GM19238 (cell line): ENCODE results near the gene IPO5.

Experiments
- DNase-seq: peaks from one replicate; pipeline ENCODE4 v3.0.0; 2011; ENCODE audit warnings: low spot score; ENCODE audit not compliant: insufficient read length

The IPO5 gene

DNA sequence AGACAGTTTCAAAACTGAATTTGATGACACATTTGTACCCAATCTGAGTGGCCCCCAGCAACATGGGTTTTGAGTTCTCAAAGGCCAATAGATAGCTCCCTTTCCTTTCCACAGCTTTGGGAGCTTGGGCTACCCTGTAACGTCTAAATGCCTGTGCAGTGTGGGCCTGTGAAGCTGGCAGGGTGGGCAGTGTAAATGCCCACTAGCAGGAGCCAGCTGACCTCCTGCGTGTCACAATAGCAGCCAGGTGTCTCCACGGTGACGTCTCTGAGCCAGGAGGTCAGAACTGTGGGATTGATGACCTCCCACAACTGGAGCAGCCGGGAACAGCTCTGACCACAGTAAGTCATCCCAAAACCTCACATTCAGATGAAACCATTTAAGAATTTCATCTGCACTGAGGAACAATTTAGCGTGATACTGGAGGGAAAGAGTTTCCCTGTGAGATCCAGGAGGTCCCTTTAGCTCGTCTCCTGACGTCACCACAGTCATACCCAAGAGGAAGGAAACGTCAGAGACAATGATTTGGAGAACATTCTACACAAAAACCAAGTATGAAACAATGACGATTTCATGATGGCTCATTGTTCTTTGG is at the start of gene IPO5:
Gene IPO5, plus strand, starts transcription at position 300 of the 595 bp plus-strand sequence. CDS start 23,022 bp downstream, outside the sequence.
- no peak for DNase-seq

DNA sequence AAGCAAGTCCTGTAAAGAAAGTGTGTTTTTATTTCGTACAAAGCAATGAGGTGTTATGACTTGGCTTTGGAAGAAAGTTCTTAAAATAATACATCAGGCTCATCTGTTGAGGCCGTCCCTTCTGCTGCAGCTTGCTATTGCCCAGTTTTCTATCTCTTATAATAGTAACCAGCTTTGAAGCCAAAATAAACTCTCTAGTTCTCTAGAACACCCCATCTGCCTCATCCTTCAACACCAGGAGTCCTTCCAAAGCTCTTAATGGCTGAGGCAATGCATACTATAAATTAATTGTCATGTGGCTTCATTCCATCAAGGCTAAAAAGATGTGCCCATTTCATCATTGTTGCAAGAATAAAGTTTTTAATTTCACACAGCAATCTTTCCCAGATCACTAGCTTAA is 49.4 kb upstream of the IPO5 start:
- no peak for DNase-seq

DNA sequence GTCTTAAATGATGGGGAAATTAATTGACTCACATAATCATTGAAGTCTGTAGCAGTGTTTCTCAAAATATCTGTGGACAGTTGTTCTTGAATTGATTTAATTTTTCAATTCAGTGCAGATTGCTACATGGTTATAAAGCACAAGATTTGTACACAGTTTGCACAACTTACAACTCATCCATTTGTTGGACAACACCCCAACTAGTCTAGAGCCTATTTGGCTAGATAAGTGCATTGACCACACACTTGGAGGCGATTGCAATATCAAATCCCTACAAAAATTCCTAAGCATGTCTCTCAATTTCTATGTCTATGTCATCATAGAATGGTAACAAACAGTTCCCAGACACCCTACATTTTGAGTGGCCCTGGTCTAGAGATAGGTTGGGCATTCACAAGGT is 48.0 kb upstream of the IPO5 start:
- DNase-seq: no peak

DNA sequence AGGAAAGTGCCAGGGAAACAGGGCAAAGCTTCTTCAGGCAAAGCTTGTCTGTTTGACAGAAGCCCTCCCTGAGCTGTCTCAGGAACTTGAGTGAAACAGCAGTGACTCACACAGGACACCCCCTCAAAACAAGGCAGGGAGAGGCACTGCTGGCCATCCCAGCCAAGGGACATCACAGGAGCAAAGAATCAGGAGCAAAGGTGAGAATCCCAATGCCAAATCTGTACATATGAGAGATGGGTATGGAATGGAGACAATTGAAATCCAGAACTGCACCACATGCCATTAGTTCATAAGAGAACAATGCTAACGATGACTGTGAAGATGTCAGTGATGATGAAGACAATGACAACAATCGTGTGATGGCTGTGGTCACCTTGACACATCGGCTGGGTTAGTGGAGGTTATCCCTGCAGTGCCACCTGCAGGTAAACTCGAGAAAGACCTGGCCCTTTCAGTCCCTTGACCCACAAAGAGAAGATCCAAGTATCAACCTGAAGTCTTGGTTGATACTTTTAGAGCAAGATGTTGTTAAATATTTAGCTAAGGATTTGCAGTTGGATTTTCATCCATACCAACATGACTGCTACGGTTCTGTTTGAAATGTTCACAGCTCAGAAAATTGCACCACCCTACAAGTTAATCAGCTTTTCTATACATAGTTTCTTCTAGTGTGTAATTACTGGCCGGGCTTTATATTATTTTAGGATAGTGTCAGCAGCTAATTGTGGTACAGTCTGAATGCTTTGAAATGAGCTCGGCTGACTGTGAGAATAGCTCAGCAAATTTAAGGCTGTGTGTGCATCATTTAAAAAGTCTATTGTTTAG is 42.0 kb upstream of the IPO5 start:
- no peak for DNase-seq

DNA sequence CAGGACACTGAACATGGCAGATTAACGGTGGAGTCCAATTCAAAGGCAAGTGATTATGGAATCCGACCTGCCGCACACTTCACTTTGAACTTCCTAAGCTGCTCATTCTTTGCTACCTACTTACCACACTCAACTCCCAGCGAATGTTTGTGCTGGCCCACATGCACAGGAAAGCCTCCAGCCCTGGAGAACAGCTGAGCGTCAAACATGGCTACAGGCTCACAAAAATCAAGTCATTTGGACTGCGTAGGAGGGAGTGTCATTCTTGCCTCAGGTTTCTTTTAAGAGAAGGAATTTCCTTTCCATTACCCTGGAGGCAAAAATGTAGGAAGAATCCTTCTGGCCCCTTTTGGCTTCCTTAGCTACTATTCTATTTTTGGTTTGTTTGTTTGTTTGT is 41.3 kb upstream of the IPO5 start:
- no peak for DNase-seq

- DNase-seq: no peak
Observed at GRCh38 chr13:97913206-97913605, 40.3 kb upstream of the IPO5 start.

- DNase-seq: no peak
Observed at GRCh38 chr13:97914540-97914939, 38.9 kb upstream of the IPO5 start.

GRCh38 chr13:97921176-97921816 is 32.2 kb upstream of the IPO5 start:
- no peak for DNase-seq

GRCh38 chr13:97928301-97928700 is 25.2 kb upstream of the IPO5 start:
- no peak for DNase-seq

DNA sequence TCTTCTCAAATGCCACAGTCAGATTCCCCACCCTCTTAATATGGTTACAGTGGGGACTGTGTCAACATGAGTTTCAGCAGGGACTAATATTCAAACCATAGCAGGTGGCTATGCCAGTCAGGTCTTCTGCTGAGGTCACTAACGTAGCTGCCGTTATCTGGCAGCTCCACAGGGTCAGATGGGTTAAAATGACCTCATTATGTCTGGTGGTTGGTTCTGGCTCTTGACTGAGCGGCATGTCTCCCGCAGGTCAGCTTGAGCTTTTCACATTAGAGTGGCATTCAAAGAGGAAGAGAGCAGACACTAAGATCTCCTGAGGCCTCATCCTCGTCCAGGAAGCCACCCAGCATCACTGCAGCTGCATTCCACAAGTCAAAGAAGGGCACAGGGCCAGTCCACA is 21.4 kb upstream of the IPO5 start:
- DNase-seq: no peak

DNA sequence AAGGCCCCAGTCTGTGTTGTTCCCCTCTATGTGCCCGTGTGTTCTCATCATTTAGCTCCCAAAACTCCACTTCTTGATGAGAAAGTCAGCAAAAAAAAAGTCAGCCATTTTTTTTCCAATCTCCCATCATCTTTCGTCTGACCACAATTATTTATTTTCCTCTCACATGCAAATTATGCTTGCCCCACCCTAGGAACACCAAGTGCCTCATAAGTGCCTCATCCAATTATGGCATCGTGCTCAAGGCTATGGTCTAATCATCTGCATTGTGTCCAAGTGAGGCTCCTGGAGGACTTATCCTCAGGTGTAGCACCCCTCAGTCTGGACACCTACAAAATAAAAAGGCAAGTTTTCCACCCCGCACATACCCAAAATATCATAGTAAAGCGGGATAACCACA is 20.8 kb upstream of the IPO5 start:
- no peak for DNase-seq

GRCh38 chr13:97933776-97934175 is 19.7 kb upstream of the IPO5 start:
- no peak for DNase-seq

GRCh38 chr13:97934590-97934989 is 18.9 kb upstream of the IPO5 start:
- no peak for DNase-seq

DNA sequence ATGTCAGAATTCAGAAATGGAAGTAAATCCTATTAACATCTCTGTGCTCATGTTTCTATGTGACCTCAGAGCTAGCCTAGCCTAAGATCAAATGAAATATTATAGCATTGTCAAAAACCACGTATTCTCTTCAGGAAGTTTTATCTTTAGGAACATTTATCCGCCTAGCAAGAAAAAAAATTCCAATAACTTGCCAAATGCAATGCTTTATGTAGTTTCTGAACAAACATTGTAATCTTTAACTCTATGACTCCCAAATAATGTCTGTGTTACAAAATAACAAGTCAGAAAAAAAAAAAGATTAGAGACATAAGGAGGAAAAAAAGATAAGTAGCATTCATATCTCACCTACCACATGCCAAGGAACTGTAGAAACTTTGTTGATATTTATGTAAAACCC is 18.4 kb upstream of the IPO5 start:
- no peak for DNase-seq

DNA sequence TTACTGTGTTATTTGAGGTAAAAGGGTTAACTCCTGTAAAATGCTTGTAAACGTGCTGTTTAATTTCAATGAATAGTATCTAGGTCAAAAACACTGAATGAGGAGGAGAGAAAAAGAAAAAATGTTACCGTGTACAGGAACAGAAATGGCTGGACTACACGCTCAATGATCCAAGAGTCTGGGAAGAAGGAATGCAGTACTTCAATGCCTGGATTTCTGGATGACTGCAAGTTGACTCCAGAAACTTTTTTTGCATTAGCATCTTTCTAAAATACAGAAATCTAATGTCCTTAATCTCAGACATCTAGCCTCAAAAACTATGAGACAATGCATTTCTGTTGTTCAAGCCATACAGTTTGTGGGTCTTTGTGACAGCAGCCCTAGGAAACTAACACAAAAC is 17.4 kb upstream of the IPO5 start:
- DNase-seq: no peak

- no peak for DNase-seq
Observed at GRCh38 chr13:97938706-97939475, 14.6 kb upstream of the IPO5 start.

GRCh38 chr13:97944396-97945029 is 9.0 kb upstream of the IPO5 start:
- no peak for DNase-seq

DNA sequence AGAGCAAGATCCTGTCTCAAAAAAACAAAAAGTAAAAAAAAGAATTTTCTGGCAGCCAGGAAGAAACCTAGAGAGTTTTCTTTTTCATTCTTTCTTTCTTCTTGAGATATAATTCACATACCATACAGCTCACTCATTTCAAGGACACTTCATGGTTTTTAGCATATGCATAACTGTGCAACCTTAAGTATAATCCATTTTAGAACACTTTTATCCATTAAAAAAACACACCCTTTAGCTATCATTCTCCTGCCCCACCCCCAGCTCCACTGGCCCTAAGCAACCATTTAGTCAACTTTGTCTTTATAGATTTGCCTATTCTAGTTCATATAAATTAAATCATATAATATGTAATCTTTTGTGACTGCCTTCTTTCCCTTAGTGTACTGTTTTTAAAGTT is 8.1 kb upstream of the IPO5 start:
- DNase-seq: no peak

DNA sequence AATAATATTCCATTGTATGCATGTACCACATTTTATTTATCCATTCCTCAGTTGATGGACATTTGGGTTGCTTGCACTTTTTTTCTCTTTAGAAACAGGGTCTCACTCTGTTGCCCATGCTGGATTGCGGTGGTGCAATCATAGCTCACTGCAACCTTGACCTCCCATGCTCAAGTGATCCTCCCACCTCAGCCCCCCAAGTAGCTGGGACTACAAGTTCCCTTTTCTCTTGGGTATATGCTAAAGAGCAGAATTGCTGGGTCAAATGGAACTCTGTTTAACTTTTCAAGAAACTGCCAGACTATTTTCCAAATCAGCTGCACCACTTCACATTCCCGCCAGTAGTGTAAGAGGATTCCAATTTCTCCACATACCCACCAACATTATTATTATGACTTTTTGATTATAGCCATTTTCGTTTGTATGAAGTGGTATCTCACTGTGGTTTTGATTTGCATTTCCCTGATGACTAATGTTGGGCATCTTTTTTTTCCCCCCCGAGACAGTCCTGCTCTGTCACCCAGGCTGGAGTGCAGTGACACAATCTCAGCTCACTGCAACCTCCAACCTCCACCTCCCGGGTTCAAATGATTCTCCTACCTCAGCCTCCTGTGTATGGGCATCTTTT is 7.6 kb upstream of the IPO5 start:
- no peak for DNase-seq

GRCh38 chr13:97946951-97947588 is 6.4 kb upstream of the IPO5 start:
- no peak for DNase-seq
